Measurements from ENCODE around the gene VGLL2.

VGLL2 gene

GRCh38 chr6:117265410-117266256, at the start of gene VGLL2:
VGLL2 (plus strand) TSS chr6:117265558; CDS start chr6:117265764, 206 bp downstream.
- peak within 1 kb of the TSS; percentile 56 for H3K4me3 ChIP-seq (ENCODE audit: low read depth, low read length)
- TF ChIP-seq CTCF (IDR thresholded peaks at IDR 0.05; ENCODE audit: low read depth, low read length) = no peak

- TF ChIP-seq CTCF (IDR thresholded peaks at IDR 0.05; ENCODE audit: low read depth, low read length) = no peak
- H3K4me3 ChIP-seq (ENCODE audit: low read depth, low read length) = no peak overlapping the region
Observed at GRCh38 chr6:117222861-117223260, 42.5 kb upstream of the VGLL2 start.

GRCh38 chr6:117226778-117227177, 38.6 kb upstream of the VGLL2 start:
- TF ChIP-seq CTCF (IDR thresholded peaks at IDR 0.05; ENCODE audit: low read depth, low read length) = no peak
- no peak overlapping the region for H3K4me3 ChIP-seq (ENCODE audit: low read depth, low read length)

GRCh38 chr6:117227245-117227962, 38.0 kb upstream of the VGLL2 start:
- no peak for TF ChIP-seq CTCF (IDR thresholded peaks at IDR 0.05; ENCODE audit: low read depth, low read length)
- H3K4me3 ChIP-seq (ENCODE audit: low read depth, low read length) = no peak overlapping the region

- H3K4me3 ChIP-seq (ENCODE audit: low read depth, low read length) = no peak overlapping the region
- TF ChIP-seq CTCF (IDR thresholded peaks at IDR 0.05; ENCODE audit: low read depth, low read length) = no peak
Observed at GRCh38 chr6:117228202-117228601, 37.2 kb upstream of the VGLL2 start.

GRCh38 chr6:117229870-117230269, 35.5 kb upstream of the VGLL2 start:
- no peak for TF ChIP-seq CTCF (IDR thresholded peaks at IDR 0.05; ENCODE audit: low read depth, low read length)
- no peak overlapping the region for H3K4me3 ChIP-seq (ENCODE audit: low read depth, low read length)

GRCh38 chr6:117231466-117231865, 33.9 kb upstream of the VGLL2 start:
- TF ChIP-seq CTCF (IDR thresholded peaks at IDR 0.05; ENCODE audit: low read depth, low read length) = no peak
- no peak overlapping the region for H3K4me3 ChIP-seq (ENCODE audit: low read depth, low read length)
